GM19397 (cell line): ENCODE results near the gene ARHGAP19.

ENCODE experiments used
- ATAC-seq: cut with Tn5 transposase; IDR thresholded peaks from one replicate; pipeline ENCODE4 v1.9.1; 2021; ENCODE audit warnings: mild to moderate bottlenecking, moderate library complexity; ENCODE audit not compliant: unreplicated experiment

Gene ARHGAP19

DNA sequence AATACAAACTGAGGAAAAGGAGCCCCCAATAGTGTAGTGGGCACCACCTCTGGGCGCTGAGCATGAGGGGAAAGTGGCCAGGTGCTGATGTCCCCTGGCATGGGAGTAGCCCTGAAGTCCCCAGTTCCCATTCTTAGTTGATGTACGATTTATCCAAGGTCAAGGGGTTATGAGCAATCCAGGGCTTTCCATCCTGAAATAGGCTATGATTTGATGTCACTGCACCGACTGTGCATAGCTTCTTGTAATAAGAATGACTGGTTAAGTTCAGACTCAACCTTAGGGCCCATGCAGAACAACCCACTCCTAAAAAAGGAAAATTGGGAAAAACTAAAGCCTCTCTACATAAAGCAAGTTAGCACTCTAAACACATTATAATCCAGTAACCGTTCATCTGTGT, 31.1 kb upstream of the ARHGAP19 start:
- no peak for ATAC-seq

DNA sequence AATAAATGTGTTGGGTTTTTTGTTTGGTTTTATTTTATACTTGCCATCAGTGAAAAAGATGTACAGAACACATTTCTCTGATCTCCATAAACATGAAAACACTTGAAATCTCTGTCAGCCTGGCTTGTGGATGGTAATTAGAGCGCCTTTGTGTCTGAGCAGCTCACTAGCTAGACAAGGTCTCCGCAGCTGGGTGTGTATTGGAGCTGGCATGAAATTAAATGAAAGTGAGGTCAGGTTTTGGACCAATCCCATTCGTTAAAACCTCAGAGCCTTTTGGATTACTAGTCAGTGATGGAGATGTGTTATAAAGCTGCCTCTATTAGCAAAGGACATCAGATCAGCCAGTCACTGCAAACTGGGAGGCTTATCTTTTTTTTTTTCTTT, 29.4 kb upstream of the ARHGAP19 start:
- no peak for ATAC-seq

DNA sequence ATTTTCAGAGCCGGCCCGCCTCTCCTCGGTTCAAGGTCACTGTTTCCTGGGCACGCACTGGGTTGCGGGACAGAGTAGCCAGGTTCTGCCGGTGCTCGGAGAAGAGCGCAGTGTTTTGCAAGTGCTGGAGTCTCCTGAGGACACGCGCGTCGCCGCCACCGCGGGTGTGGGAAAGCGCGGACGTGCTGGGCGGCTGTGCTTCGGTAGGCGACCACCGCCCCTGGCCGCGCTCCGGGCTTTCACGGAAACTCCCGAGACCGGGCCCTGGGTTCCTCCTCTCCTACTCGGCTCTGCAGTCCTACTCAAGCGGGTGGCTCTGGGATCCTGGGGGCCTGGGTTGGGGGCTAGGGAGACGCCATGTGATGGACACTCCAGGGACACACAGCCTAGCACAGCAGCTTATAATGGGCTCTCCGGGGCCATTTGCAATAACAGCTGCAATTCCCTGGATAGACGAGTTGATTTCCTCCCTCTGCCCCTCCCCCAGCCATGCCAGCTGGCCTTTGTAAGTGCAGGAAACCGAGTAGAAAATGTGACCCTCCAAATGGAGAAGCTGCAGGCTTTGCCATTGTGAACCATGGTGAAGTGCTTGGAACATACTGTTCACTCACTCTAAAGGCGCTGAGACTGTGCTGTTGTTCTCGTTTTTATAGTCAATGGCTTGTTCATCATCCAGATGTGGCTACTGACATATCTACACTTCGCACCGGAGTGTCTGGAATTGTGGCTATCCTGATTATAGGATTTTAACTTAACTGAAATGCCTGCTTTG, 28.8 kb upstream of the ARHGAP19 start:
- ATAC-seq = no peak

GRCh38 chr10:97320480-97321031, 28.1 kb upstream of the ARHGAP19 start:
- no peak for ATAC-seq

DNA sequence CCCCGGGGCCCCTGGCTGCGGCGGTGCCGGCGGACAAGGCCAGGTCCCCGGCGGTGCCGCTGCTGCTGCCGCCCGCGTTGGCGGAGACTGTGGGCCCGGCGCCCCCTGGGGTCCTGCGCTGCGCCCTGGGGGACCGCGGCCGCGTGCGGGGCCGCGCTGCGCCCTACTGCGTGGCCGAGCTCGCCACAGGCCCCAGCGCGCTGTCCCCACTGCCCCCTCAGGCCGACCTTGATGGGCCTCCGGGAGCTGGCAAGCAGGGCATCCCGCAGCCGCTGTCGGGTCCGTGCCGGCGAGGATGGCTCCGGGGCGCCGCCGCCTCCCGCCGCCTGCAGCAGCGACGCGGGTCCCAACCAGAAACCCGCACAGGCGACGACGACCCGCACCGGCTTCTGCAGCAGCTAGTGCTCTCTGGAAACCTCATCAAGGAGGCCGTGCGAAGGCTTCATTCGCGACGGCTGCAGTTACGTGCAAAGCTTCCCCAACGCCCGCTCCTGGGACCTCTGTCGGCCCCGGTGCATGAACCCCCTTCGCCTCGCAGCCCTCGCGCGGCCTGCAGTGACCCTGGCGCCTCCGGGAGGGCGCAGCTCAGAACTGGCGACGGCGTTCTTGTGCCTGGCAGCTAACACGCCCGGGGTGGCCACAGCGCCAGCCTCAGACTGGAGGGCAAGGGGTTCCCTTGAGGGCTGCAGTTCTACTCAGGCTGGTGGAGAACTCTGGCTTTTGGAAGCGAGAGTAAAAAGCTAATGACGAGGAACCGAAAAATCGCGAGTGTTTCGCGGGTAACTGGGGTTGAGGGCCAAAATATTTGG, 27.4 kb upstream of the ARHGAP19 start:
- peak; percentile 30 for ATAC-seq

DNA sequence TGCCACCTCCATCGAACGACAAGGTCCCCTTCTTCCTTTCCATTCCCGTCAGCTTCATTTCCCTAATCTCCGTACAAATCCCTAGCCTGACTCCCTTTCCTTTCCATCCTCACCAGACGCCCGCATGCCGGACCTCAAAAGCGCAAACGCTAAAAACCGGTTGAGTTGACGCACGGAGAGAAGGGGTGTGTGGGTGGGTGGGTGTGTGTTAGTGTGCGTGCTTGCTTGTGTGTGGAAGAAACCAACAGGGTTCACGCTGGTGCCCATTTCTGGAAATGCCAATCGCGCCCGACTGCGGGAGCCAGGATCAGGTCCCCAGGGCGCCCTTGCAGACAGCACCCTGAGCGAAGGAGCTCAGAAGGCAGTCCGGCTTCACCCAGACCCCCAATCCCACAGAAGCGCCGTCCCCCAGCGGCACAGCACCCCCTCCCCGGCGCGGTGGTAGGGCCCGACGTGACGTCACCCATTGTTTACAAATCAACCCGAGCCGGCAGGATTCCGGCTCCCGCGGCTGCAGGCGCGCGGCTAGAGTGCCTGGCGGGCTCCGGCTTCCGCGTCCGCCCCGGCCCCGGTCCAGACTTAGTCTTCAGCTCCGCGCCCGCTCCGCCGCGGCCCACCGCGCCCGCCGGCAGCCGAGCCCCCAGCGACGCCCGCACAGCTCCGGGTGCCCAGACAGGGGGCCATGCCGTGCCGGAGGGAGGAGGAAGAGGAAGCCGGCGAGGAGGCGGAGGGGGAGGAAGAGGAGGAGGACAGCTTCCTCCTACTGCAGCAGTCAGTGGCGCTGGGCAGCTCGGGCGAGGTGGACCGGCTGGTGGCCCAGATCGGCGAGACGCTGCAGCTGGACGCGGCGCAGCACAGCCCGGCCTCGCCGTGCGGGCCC, 26.6 kb upstream of the ARHGAP19 start, which contains the start of gene FRAT1:
Gene FRAT1, plus strand, starts transcription at position 500 of the 880 bp plus-strand sequence. Its CDS starts 183 bp downstream, at position 683.
- peak; percentile 83 for ATAC-seq

- ATAC-seq = no peak
These were observed 22.2 kb upstream of the ARHGAP19 start for GRCh38 chr10:97314671-97315070.

DNA sequence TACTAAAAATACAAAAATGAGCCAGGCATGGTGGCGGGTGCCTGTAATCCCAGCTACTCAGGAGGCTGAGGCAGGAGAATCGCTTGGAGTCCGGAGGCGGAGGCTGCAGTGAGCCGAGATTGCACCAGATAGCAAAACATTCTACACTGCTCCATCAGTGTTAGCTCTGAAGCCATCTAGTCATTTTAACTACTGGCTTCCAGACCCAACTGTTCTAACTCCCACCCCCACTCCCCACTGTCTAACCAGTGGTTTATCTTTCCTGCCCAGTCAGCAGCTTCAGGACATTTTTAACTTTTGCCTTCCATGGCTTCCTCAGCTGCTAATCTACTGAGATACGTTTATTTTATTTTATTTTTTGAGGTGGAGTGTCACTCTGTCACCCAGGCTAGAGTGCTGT, 20.5 kb upstream of the ARHGAP19 start:
- ATAC-seq = no peak

DNA sequence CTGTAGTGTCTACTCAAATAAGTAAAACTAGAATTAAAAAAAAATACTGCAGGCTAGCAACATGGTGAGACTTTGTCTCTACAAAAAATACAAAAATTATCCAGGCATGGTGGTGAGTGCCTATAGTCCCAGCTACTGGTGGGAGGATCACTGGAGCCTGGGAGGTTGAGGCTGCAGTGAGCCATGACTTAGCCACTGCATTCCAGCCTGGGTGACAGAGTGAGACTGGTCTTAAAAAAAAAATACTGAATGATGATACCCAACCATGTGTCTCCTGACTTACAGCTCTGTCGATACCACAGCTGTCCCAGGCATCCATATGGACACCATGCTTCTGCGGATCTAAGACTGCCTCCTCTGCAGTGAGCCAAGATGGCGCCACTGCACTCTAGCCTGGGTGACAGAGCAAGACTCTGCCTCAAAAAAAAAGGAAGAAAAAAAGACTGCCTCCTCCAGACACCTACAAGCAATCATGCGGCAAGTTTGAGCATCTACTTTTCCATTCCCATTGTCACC, 18.7 kb upstream of the ARHGAP19 start:
- ATAC-seq = no peak

DNA sequence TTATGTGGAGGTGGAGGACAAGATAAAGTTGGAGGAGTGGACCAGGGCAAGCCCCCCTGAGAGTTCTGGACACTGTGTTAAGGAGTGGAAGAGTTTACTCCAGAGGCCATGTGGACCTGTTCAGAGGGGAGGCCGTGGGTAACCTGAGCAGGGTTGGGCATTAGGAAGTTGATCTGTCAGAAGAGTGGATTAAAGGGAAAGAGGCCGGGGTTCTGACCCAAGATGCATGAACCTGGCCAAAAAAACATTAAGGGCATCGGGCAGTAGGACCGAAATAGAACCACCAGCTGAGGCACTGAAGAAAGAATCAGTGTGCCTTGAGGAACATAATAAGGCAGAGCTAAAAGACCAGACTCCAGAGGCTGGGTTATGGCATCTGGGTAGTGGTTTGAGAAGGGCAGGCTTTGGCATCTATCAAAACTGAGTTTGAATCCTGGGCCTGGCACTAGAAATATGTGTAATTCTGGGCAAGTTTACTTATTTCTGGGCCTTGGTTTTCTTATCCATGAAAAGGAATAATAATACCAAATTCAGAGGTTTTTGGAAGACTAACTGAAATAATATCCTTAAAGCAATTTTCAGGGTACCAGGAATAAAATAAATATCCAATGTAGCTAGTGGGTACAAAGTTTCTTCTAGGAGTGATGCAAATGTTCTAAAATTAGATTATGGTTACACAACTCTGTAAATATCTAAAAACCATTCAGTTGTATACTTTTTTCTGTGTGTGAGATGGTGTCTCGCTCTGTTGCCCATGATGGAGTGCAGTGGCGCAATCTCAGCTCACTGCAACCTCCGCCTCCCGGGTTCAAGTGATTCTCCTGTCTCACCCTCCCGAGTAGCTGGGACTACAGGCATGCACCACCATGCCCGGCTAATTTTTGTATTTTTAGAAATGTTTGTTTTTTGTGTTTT, 15.7 kb upstream of the ARHGAP19 start:
- ATAC-seq = no peak

- no peak for ATAC-seq
These were observed 15.0 kb upstream of the ARHGAP19 start for GRCh38 chr10:97307441-97307840.

GRCh38 chr10:97302088-97302791, 9.8 kb upstream of the ARHGAP19 start:
- no peak for ATAC-seq

DNA sequence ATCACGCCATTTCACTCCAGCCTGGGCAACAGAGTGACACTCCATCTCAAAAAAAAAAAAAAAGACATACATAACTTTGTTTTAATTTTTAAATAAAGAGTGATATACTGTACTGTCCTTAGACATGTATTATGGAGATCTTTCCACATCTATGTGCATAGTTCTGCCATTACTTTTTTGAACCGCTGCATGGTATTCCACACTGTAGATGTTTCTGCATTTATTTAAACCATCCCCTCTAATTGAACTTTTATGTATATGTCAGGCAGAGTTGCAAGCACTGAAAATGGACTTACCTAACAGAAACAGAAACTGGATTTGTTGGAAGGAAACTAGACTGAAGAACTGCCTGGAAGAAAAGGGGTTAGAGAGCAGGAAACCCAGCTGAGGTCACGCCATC, 8.5 kb upstream of the ARHGAP19 start:
- no peak for ATAC-seq

DNA sequence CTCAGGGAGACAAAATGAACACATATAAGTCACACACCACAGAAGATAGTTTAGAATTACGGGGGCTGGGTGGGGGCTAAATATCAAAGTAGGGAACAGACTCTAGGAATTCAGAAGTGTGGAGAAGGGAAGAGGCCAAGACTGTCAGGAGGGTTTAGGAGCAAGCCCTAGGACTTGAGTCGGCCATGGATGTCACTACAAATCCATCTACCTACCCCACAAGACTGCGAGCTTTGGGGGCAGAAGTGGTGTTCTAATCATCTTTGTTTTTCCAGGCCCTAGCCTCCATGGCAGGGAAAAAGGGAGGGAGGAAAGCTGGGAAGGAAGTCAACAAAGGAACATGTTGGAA, 5.8 kb upstream of the ARHGAP19 start:
- no peak for ATAC-seq

- ATAC-seq = no peak
These were observed 5.3 kb upstream of the ARHGAP19 start for GRCh38 chr10:97297556-97298222.

GRCh38 chr10:97292862-97293198, 393 bp upstream of the ARHGAP19 start:
- ATAC-seq = no peak

DNA sequence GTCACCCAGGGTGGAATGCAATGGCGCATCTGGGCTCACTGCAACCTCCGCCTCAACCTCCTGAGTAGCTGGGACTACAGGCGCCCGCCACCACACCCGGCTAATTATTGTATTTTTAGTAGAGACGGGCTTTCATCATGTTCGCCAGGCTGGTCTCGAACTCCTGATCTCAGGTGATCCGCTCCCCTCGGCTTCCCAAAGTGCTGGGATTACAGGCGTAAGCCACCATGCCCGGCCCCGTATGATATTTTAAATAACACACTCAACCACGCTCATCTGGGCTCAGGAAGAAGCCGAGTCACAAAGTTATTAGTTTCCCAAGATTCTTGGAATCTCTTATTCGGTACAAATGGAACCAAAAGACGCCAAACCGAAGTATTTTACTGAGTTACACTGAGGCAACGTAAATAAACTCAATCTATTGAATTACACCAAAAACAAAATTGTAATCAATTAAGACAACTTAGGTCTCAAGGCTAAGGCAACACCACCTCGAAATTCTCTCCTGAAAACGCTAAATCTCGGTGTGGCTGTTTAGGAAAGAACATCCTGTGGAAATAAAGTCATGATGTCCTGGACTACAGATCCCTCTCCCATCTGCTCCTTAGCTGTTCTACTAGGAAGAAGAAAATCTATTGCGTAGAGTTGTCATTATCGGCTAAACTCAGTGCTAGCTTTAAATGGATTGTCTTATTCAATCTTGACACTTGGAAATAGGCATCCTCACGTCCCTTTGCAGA, 910 bp downstream of the ARHGAP19 start:
- no peak for ATAC-seq
